NCI-H1417 (cell line): ENCODE measurements around the gene BMAL1.
A peak's percentile ranks its signal among the peaks of the same experiment; 100 is the strongest.

ENCODE experiments used
- DNase-seq, 3 experiments: peaks; one replicate each; lab custom pipeline; 2025; lab: John Stamatoyannopoulos, UW

Gene BMAL1

GRCh38 chr11:13291361-13291760 lies 13.8 kb downstream of the BMAL1 start:
- DNase-seq: no peak

- no peak for DNase-seq
Measured at GRCh38 chr11:13291800-13292199, 14.2 kb downstream of the BMAL1 start.

- no peak for DNase-seq
Measured at GRCh38 chr11:13292970-13293369, 15.4 kb downstream of the BMAL1 start.

- DNase-seq: no peak
Measured at GRCh38 chr11:13294178-13294577, 16.6 kb downstream of the BMAL1 start.

- peak in 2 of 3 experiments; percentile 61 to 84 for DNase-seq
Measured at GRCh38 chr11:13294771-13295579, 17.4 kb downstream of the BMAL1 start.

- DNase-seq: no peak
Measured at GRCh38 chr11:13297308-13297916, 19.8 kb downstream of the BMAL1 start.

- DNase-seq: no peak
Measured at GRCh38 chr11:13297917-13298356, 20.3 kb downstream of the BMAL1 start.

GRCh38 chr11:13298765-13299164 lies 21.2 kb downstream of the BMAL1 start:
- DNase-seq: no peak

- DNase-seq: no peak
Measured at GRCh38 chr11:13301522-13301921, 23.9 kb downstream of the BMAL1 start.

GRCh38 chr11:13302420-13302958 lies 24.9 kb downstream of the BMAL1 start:
- no peak for DNase-seq

- DNase-seq: no peak
Measured at GRCh38 chr11:13303668-13304649, 26.4 kb downstream of the BMAL1 start.

- DNase-seq: no peak
Measured at GRCh38 chr11:13304655-13305335, 27.2 kb downstream of the BMAL1 start.

GRCh38 chr11:13308704-13309103 lies 31.1 kb downstream of the BMAL1 start:
- no peak for DNase-seq

- no peak for DNase-seq
Measured at GRCh38 chr11:13309156-13309555, 31.6 kb downstream of the BMAL1 start.

- no peak for DNase-seq
Measured at GRCh38 chr11:13310443-13310842, 32.9 kb downstream of the BMAL1 start.

- DNase-seq: no peak
Measured at GRCh38 chr11:13311570-13311969, 34.0 kb downstream of the BMAL1 start.

- no peak for DNase-seq
Measured at GRCh38 chr11:13313005-13313819, 35.6 kb downstream of the BMAL1 start.

GRCh38 chr11:13314676-13315394 lies 37.2 kb downstream of the BMAL1 start:
- DNase-seq: no peak

- no peak for DNase-seq
Measured at GRCh38 chr11:13315517-13316432, 38.2 kb downstream of the BMAL1 start.
